H9 (cell line): Measurements from ENCODE around the gene KAZN. TPM values are rescaled to one million over a fixed set of nuclear protein-coding genes. Genes with fewer than 3 reads are reported as not detected.

Source experiments
- DNase-seq: peaks from one replicate; pipeline ENCODE4 v3.0.0-alpha.2; 2017
- H2AFZ ChIP-seq: one replicate; pipeline ENCODE4 v1.6.1; 2013; ENCODE audit warnings: mild to moderate bottlenecking, low read length, control low read depth, moderate library complexity
- H2AK5ac ChIP-seq: 2 replicates; pipeline ENCODE4 v1.6.1; 2013; ENCODE audit warnings: low read length, control low read depth, mixed read lengths; ENCODE audit not compliant: insufficient read length
- H2BK120ac ChIP-seq: one replicate; pipeline ENCODE4 v1.6.1; 2013; ENCODE audit warnings: low read depth, mild to moderate bottlenecking, low read length, control low read depth, inconsistent platforms; ENCODE audit not compliant: poor library complexity, severe bottlenecking
- H2BK12ac ChIP-seq: 2 replicates; pipeline ENCODE4 v1.6.1; 2013; ENCODE audit warnings: low read length, control low read depth, mixed read lengths, low read depth; ENCODE audit not compliant: insufficient read length
- H2BK15ac ChIP-seq: 2 replicates; pipeline ENCODE4 v1.6.1; 2013; ENCODE audit warnings: low read depth, low read length, control low read depth
- H2BK20ac ChIP-seq: one replicate; pipeline ENCODE4 v1.6.1; 2013; ENCODE audit warnings: low read depth, mild to moderate bottlenecking, low read length, control low read depth, inconsistent platforms; ENCODE audit not compliant: poor library complexity, severe bottlenecking
- H2BK5ac ChIP-seq: 2 replicates; pipeline ENCODE4 v1.6.1; 2013; ENCODE audit warnings: low read length, control low read depth, mixed read lengths; ENCODE audit not compliant: insufficient read length
- H3K14ac ChIP-seq: 2 replicates; pipeline ENCODE4 v1.6.1; 2013; ENCODE audit warnings: low read length, control low read depth; ENCODE audit not compliant: insufficient read depth
- H3K18ac ChIP-seq: 2 replicates; pipeline ENCODE4 v1.6.1; 2013; ENCODE audit warnings: low read depth, mild to moderate bottlenecking, mixed read lengths, low read length, control low read depth; ENCODE audit not compliant: insufficient read length
- H3K23ac ChIP-seq: 2 replicates; pipeline ENCODE4 v1.6.1; 2013; ENCODE audit warnings: low read length, control low read depth, mixed read lengths, low read depth; ENCODE audit not compliant: insufficient read length
- H3K23me2 ChIP-seq: 2 replicates; pipeline ENCODE4 v1.6.1; 2013; ENCODE audit warnings: low read depth, mild to moderate bottlenecking, mixed read lengths, low read length, control low read depth; ENCODE audit not compliant: insufficient read length, poor library complexity, severe bottlenecking
- H3K27ac ChIP-seq: 2 replicates; pipeline ENCODE4 v1.5.1; 2013; ENCODE audit warnings: low read length, control low read depth, mixed read lengths, low read depth; ENCODE audit not compliant: insufficient read length
- H3K27me3 ChIP-seq: 2 replicates; pipeline ENCODE4 v1.6.1; 2013; ENCODE audit warnings: low read length, control low read depth, inconsistent platforms; ENCODE audit not compliant: insufficient read depth
- H3K4ac ChIP-seq: 2 replicates; pipeline ENCODE4 v1.6.1; 2013; ENCODE audit warnings: low read depth, mild to moderate bottlenecking, control low read depth, inconsistent platforms, low read length, moderate library complexity
- H3K4me1 ChIP-seq: 2 replicates; pipeline ENCODE4 v1.6.1; 2013; ENCODE audit warnings: low read length, control low read depth, inconsistent platforms; ENCODE audit not compliant: insufficient read depth
- H3K4me2 ChIP-seq: 2 replicates; pipeline ENCODE4 v1.6.1; 2013; ENCODE audit warnings: low read length, control low read depth, mixed read lengths; ENCODE audit not compliant: insufficient read length, insufficient read depth
- H3K56ac ChIP-seq: 2 replicates; pipeline ENCODE4 v1.6.1; 2013; ENCODE audit warnings: low read depth, mild to moderate bottlenecking, mixed read lengths, low read length, control low read depth; ENCODE audit not compliant: insufficient read length
- H3K79me1 ChIP-seq: 2 replicates; pipeline ENCODE4 v1.6.1; 2013; ENCODE audit warnings: low read depth, mild to moderate bottlenecking, moderate library complexity, low read length, control low read depth, inconsistent platforms; ENCODE audit not compliant: insufficient read depth, poor library complexity, severe bottlenecking
- H3K79me2 ChIP-seq: 2 replicates; pipeline ENCODE4 v1.6.1; 2013; ENCODE audit warnings: low read length, control low read depth, inconsistent platforms; ENCODE audit not compliant: insufficient read depth
- H3K9ac ChIP-seq: 2 replicates; pipeline ENCODE4 v1.6.1; 2013; ENCODE audit warnings: low read length, control low read depth, mixed read lengths; ENCODE audit not compliant: insufficient read length; ENCODE audit errors: extremely low read depth
- H3K9me3 ChIP-seq: one replicate; pipeline ENCODE4 v1.6.1; 2013; ENCODE audit warnings: low read depth, low read length, inconsistent platforms; ENCODE audit not compliant: control insufficient read depth
- H3T11ph ChIP-seq: one replicate; pipeline ENCODE4 v1.6.1; 2013; ENCODE audit warnings: mild to moderate bottlenecking, low read length, control low read depth, inconsistent platforms
- H4K20me1 ChIP-seq: one replicate; pipeline ENCODE4 v1.6.1; 2013; ENCODE audit not compliant: control insufficient read depth, insufficient read length, insufficient read depth
- H4K5ac ChIP-seq: 2 replicates; pipeline ENCODE4 v1.6.1; 2013; ENCODE audit warnings: low read depth, mild to moderate bottlenecking, mixed read lengths, low read length, control low read depth; ENCODE audit not compliant: insufficient read length
- H4K8ac ChIP-seq: replicated peaks from 2 replicates; pipeline ENCODE4 v1.6.1; 2013; ENCODE audit warnings: low read length, control low read depth, mixed read lengths, low read depth; ENCODE audit not compliant: insufficient read length
- H4K91ac ChIP-seq: 2 replicates; pipeline ENCODE4 v1.6.1; 2013; ENCODE audit warnings: low read depth, mild to moderate bottlenecking, moderate library complexity, mixed read lengths, low read length, control low read depth; ENCODE audit not compliant: insufficient read length
- H3K27ac Mint-ChIP-seq, 3 experiments: 2 replicates in 2 of 3; 3 replicates in 1 of 3; pipeline ENCODE4 v1.8.0; 2020 to 2021; ENCODE audit warnings: mixed read lengths in 3 of 3, mild to moderate bottlenecking in 1 of 3, moderate library complexity in 1 of 3
- H3K27me3 Mint-ChIP-seq: 2 replicates; pipeline ENCODE4 v1.8.0; 2021; ENCODE audit warnings: low read depth, mild to moderate bottlenecking, moderate library complexity, mixed read lengths
- H3K36me3 Mint-ChIP-seq, 3 experiments: 2 replicates in 2 of 3; 3 replicates in 1 of 3; pipeline ENCODE4 v1.8.0; 2020 to 2021; ENCODE audit warnings: low read depth in 3 of 3, mixed read lengths in 3 of 3; ENCODE audit not compliant: insufficient read depth in 1 of 3
- H3K4me1 Mint-ChIP-seq, 2 experiments: 2 replicates each; pipeline ENCODE4 v1.8.0; 2020; ENCODE audit warnings: mixed read lengths in 2 of 2
- H3K4me3 Mint-ChIP-seq, 2 experiments: 2 replicates in 1 of 2; 3 replicates in 1 of 2; pipeline ENCODE4 v1.8.0; 2020 to 2021; ENCODE audit warnings: mild to moderate bottlenecking in 2 of 2, mixed read lengths in 2 of 2, moderate library complexity in 1 of 2
- H3K9me3 Mint-ChIP-seq, 2 experiments: 2 replicates in 1 of 2; 3 replicates in 1 of 2; pipeline ENCODE4 v1.8.0; 2020; ENCODE audit warnings: mild to moderate bottlenecking in 2 of 2, mixed read lengths in 2 of 2, moderate library complexity in 1 of 2
- CTCF ChIP-seq: fragments of 200-600 bp; sonication (generic); conservative IDR thresholded peaks from 3 replicates; pipeline ENCODE4 v1.8.0; 2021; ENCODE audit warnings: antibody characterized with exemption, mild to moderate bottlenecking
- WGBS: extraction: QIAGEN DNeasy Blood & Tissue Kit; methylation state at CpG from one replicate; pipeline ENCODE4 v1.1.7; 2013; ENCODE audit warnings: missing lambda C conversion rate, low lambda C conversion rate, mixed read lengths; ENCODE audit not compliant: insufficient read length; ENCODE audit errors: extremely low coverage; 5-methylcytosine and 5-hydroxymethylcytosine counted together
- total RNA-seq: library from RNA; stranded (reverse); gene quantifications from 2 replicates; pipeline ENCODE4 v1.2.1, GENCODE V29; 2021

The KAZN gene
- total RNA-seq, 1 experiment from 2014 or later, result 7.6 TPM

DNA sequence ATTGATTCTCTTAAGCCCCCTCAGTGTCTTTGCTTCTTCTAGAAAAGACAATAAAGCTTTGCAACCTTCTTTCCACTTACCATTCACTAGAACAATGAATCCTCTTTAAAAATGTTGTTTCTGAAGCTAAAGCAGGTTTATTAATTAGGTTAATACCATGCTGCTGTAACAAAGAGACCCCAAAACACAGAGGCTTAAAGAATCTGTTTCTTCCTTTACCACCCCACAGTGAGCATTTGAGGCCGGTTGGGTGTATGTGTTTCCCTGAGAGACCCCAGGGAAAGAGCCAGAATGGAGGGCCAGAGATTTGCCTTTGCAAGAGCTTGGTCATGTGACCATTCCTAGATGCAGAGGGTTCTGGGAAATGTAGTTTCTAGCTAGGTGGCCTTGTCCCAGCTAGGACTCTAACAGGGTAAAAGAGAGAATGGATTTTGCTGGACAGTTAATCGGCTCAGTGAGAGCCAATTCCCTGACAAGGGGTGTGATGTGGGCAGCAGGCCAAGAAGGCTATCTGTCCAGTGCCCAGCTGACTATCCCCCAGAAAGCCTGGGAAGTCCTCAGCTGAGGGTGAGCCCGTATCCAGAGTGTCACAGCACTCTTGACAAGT, 363.3 kb downstream of the KAZN start:
- Histone ChIP-seq H3K56ac (no peak overlapping the region), H3K79me2 (no peaks in the 10 kb centered on the region), H3K4me1 (no peaks in the 10 kb centered on the region), H3K23ac (no peak overlapping the region), H3K79me1 (no peaks in the 10 kb centered on the region), H3K27ac (no peak overlapping the region), H2AFZ (no peak overlapping the region), H4K20me1 (no peaks in the 10 kb centered on the region), H3K23me2 (no peaks in the 10 kb centered on the region), H3K9me3 (no peaks in the 10 kb centered on the region), H2BK12ac (no peak overlapping the region), H3K27me3 (no peaks in the 10 kb centered on the region), H4K5ac (no peak overlapping the region), H3K4ac (no peak overlapping the region), H4K8ac (no peak overlapping the region), H2BK120ac (no peak overlapping the region), H3K18ac (no peak overlapping the region), H2BK20ac (no peak overlapping the region), H2AK5ac (no peak overlapping the region), H3K9ac (no peak overlapping the region), H2BK15ac (no peak overlapping the region), H2BK5ac (no peak overlapping the region), H3T11ph (no peak overlapping the region), H3K14ac (no peak overlapping the region), H3K4me2 (no peak overlapping the region), H4K91ac (no peak overlapping the region)
- no peak overlapping the region; a peak in 1 of 7 replicates for H3K27ac Mint-ChIP-seq
- no peaks in the 10 kb centered on the region for H3K9me3 Mint-ChIP-seq
- H3K4me3 Mint-ChIP-seq, result no peak overlapping the region
- TF ChIP-seq CTCF, result no peak
- H3K36me3 Mint-ChIP-seq, result peaks cover 0 to 10% (median 4%) of the 10 kb centered on the region in 3 experiments; a peak in 4 of 7 replicates
- no CpG with 5 or more reads among the region's 3 CpGs for whole genome bisulfite sequencing
- peaks cover 0 to 21% of the 10 kb centered on the region in 2 experiments; a peak in 3 of 4 replicates for H3K4me1 Mint-ChIP-seq
- DNase-seq, result no peak
- no peaks in the 10 kb centered on the region for H3K27me3 Mint-ChIP-seq
